Smooth muscle cell (in vitro differentiated cells): ENCODE measurements around the gene STARD13. TPM values are rescaled to one million over a fixed set of nuclear protein-coding genes. Genes with fewer than 3 reads are reported as not detected.
"Not testable (repeated sequence)": the region's sequence is repeated elsewhere in the genome, so short reads cannot be mapped to it uniquely, and the experiment has no call there.

Source experiments
- DNase-seq: peaks from one replicate; lab custom pipeline; 2025; ENCODE audit not compliant: unreplicated experiment; lab: John Stamatoyannopoulos, UW
- H2AFZ ChIP-seq: fragments of 200-600 bp; sonication (generic); 2 replicates; pipeline ENCODE4 v1.6.0; 2016; ENCODE audit warnings: antibody characterized with exemption, low read depth, mild to moderate bottlenecking
- H3F3A ChIP-seq: fragments of 200-600 bp; sonication (generic); 2 replicates; pipeline ENCODE4 v1.6.0; 2017; ENCODE audit warnings: antibody characterized with exemption, low read depth
- H3K27ac ChIP-seq: fragments of 200-600 bp; sonication (generic); 2 replicates; pipeline ENCODE4 v1.5.1; 2016; ENCODE audit warnings: low read depth, mild to moderate bottlenecking
- H3K27me3 ChIP-seq: fragments of 200-600 bp; sonication (generic); 2 replicates; pipeline ENCODE4 v1.6.1; 2016; ENCODE audit warnings: low read depth, mild to moderate bottlenecking
- H3K36me3 ChIP-seq: fragments of 200-600 bp; sonication (generic); 2 replicates; pipeline ENCODE4 v1.5.1; 2016; ENCODE audit warnings: low read depth
- H3K4me1 ChIP-seq: fragments of 200-600 bp; sonication (generic); 2 replicates; pipeline ENCODE4 v1.5.1; 2016; ENCODE audit warnings: low read depth
- H3K4me2 ChIP-seq: fragments of 200-600 bp; sonication (generic); 2 replicates; pipeline ENCODE4 v1.6.0; 2016; ENCODE audit warnings: mild to moderate bottlenecking
- H3K4me3 ChIP-seq: fragments of 200-600 bp; sonication (generic); 2 replicates; pipeline ENCODE4 v1.5.1; 2016; ENCODE audit warnings: mild to moderate bottlenecking
- H3K79me2 ChIP-seq: fragments of 200-600 bp; sonication (generic); 2 replicates; pipeline ENCODE4 v1.6.0; 2016; ENCODE audit warnings: low read depth, mild to moderate bottlenecking
- H3K9ac ChIP-seq: fragments of 200-600 bp; sonication (generic); 2 replicates; pipeline ENCODE4 v1.6.0; 2016; ENCODE audit warnings: low read depth
- H3K9me3 ChIP-seq: fragments of 200-600 bp; sonication (generic); replicated peaks from 2 replicates; pipeline ENCODE4 v1.5.1; 2016; ENCODE audit warnings: low read depth
- H4K20me1 ChIP-seq: fragments of 200-600 bp; sonication (generic); 2 replicates; pipeline ENCODE4 v1.6.0; 2016; ENCODE audit warnings: low read depth
- WGBS: methylation state at CpG from one replicate; pipeline ENCODE4 v1.1.7; 2016; ENCODE audit warnings: low lambda C conversion rate; 5-methylcytosine and 5-hydroxymethylcytosine counted together
- polyA plus RNA-seq: library from polyadenylated mRNA; unstranded; fragments of >200 nt; fragmentation: Nextera tagmentation; extraction: Ambion mirVana; gene quantifications from 2 replicates; pipeline ENCODE4 v1.2.1, GENCODE V29; 2016
- total RNA-seq: library from RNA; depleted of rRNA; stranded (reverse); fragments of >200 nt; gene quantifications from 2 replicates; pipeline ENCODE4 v1.2.3, GENCODE V29; 2014
- TF ChIP-seq, protein P1 (sequence below): fragments of 200-600 bp; sonication (generic); IDR thresholded peaks from 2 replicates; pipeline ENCODE4 v1.5.1; 2017; ENCODE audit warnings: borderline replicate concordance, mild to moderate bottlenecking, antibody characterized with exemption; ENCODE audit not compliant: insufficient read depth, poor library complexity, severe bottlenecking

Gene STARD13
- total and polyA plus RNA-seq, 2 experiments from 2014 or later, result 12.4 to 18.8 TPM

DNA sequence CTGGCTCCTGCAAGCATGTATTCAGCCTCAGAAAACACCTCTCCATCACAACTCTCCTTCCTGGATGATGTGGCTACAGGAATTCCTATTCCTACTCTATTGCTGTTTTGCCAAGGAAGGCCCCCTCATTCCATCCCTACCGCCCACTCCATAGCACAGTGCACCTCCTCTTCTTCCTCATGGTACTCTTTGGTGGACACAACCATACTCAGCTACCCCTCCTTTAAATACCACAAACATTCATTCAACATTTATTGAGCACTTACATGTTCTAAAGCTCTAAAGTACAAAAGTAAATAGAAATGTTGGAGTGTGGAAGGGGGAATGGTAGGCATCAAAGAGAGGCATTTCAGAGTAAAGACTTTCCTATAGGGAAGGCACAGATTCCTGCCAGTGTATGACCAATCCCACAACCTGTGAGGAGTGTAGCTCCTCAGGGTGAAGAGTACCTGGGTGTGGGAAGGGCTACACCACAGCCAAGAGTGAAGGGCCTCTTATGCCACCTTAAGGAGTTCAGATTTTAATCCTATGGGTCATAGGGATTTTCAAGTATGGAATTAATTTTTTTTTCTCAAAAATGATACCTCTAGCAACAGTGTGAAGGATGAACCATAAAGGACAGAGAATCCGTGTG is 42.5 kb downstream of the STARD13 start:
- Histone ChIP-seq H2AFZ (no peak overlapping the region), H3K4me1 (no peaks in the 10 kb centered on the region), H3K36me3 (no peaks in the 10 kb centered on the region), H3K9me3 (peaks cover 5% of the 10 kb centered on the region), H4K20me1 (peaks cover 4% of the 10 kb centered on the region), H3K79me2 (peaks cover 45% of the 10 kb centered on the region), H3K4me3 (no peak overlapping the region), H3F3A (no peaks in the 10 kb centered on the region), H3K27ac (no peak overlapping the region), H3K9ac (no peak overlapping the region), H3K27me3 (no peaks in the 10 kb centered on the region), H3K4me2 (no peak overlapping the region)
- 100% methylated on average over 2 of the region's 2 CpGs for WGBS
- TF ChIP-seq, protein P1, sequence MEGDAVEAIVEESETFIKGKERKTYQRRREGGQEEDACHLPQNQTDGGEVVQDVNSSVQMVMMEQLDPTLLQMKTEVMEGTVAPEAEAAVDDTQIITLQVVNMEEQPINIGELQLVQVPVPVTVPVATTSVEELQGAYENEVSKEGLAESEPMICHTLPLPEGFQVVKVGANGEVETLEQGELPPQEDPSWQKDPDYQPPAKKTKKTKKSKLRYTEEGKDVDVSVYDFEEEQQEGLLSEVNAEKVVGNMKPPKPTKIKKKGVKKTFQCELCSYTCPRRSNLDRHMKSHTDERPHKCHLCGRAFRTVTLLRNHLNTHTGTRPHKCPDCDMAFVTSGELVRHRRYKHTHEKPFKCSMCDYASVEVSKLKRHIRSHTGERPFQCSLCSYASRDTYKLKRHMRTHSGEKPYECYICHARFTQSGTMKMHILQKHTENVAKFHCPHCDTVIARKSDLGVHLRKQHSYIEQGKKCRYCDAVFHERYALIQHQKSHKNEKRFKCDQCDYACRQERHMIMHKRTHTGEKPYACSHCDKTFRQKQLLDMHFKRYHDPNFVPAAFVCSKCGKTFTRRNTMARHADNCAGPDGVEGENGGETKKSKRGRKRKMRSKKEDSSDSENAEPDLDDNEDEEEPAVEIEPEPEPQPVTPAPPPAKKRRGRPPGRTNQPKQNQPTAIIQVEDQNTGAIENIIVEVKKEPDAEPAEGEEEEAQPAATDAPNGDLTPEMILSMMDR, result no peak
- no peak for DNase-seq

DNA sequence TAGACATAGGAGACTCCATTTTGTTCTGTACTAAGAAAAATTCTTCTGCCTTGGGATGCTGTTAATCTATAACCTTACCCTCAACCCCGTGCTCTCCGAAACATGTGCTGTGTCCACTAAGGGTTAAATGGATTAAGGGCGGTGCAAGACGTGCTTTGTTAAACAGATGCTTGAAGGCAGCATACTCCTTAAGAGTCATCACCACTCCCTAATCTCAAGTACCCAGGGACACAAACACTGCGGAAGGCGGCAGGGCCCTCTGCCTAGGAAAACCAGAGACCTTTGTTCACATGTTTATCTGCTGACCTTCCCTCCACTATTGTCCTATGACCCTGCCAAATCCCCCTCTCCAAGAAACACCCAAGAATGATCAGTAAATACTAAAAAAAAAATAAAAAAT is 43.2 kb downstream of the STARD13 start:
- H3K27me3 ChIP-seq, H3F3A ChIP-seq, H3K4me1 ChIP-seq, H3K36me3 ChIP-seq, H3K9me3 ChIP-seq, H2AFZ ChIP-seq, DNase-seq, H3K4me2 ChIP-seq, H4K20me1 ChIP-seq, H3K27ac ChIP-seq, H3K4me3 ChIP-seq, H3K9ac ChIP-seq: not testable (repeated sequence)
- WGBS, result 83% methylated on average over 6 of the region's 6 CpGs
- H3K79me2 ChIP-seq, result peaks cover 38% of the 10 kb centered on the region

DNA sequence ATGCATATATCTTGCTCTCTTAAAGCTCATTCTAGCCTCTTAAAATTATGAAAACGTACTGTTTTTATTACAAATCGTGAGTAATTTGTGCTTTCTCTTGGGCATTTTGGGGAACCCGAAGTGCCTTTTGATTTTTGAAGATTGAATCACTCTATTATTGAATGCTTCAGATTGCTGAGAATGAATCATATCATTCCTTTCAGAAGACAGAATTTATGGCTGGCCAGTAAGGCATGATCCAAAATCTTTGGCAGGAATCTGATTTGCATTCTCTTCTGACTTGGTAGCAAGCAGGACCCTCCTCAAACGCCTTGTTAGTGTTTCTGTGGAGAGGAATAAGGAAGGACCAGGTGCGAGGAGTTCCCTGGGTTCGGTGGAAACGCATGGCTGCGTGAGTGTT is 49.5 kb downstream of the STARD13 start:
- DNase-seq, result no peak
- H3K9ac ChIP-seq, result no peak overlapping the region
- no peaks in the 10 kb centered on the region for H3K4me1 ChIP-seq
- peaks cover 5% of the 10 kb centered on the region for H3K9me3 ChIP-seq
- H3F3A ChIP-seq, result peaks cover 11% of the 10 kb centered on the region
- no peaks in the 10 kb centered on the region for H4K20me1 ChIP-seq
- H3K36me3 ChIP-seq, result no peaks in the 10 kb centered on the region
- H3K4me3 ChIP-seq, result no peak overlapping the region
- TF ChIP-seq, protein P1, result no peak
- H2AFZ ChIP-seq, result no peak overlapping the region
- no peaks in the 10 kb centered on the region for H3K27me3 ChIP-seq
- H3K27ac ChIP-seq, result peak overlapping the region; percentile 56
- 33% methylated on average over 8 of the region's 8 CpGs for WGBS
- peak overlapping the region; percentile 7 for H3K4me2 ChIP-seq
- peaks cover 8% of the 10 kb centered on the region for H3K79me2 ChIP-seq

DNA sequence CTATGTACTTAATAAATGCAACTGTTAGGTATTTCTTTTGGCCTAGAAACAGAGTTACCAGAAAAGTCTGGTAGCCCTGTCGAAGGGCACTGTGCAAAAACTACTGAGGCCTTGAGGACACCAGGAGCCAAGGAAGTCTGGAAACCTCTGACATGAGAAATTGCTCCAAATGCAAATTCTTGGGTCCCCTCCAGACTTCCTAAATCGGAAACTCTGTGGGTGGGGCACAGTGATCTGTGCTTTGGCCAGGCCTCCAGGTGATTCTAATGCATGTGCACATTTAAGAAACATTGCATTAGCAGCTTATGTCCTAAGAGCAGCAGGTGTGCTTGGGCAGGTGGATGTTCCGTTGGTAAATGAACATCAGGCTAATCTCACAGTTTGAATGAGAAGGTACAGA is 50.0 kb downstream of the STARD13 start:
- Histone ChIP-seq H3F3A (peaks cover 15% of the 10 kb centered on the region), H2AFZ (no peak overlapping the region), H3K36me3 (no peaks in the 10 kb centered on the region), H3K9ac (no peak overlapping the region), H3K4me1 (peaks cover 4% of the 10 kb centered on the region), H3K27ac (peak overlapping the region; percentile 56), H3K9me3 (peaks cover 5% of the 10 kb centered on the region), H3K4me3 (no peak overlapping the region), H3K79me2 (peaks cover 8% of the 10 kb centered on the region), H4K20me1 (no peaks in the 10 kb centered on the region), H3K27me3 (no peaks in the 10 kb centered on the region), H3K4me2 (peak overlapping the region; percentile 7)
- no peak for DNase-seq
- TF ChIP-seq, protein P1, result no peak
- WGBS, result 92% methylated on average over 3 of the region's 3 CpGs
